Measurements from ENCODE around the gene NOX3.

NOX3 gene

GRCh38 chr6:155442562-155442961 is 13.1 kb downstream of the NOX3 start:
- TF ChIP-seq, protein P1, sequence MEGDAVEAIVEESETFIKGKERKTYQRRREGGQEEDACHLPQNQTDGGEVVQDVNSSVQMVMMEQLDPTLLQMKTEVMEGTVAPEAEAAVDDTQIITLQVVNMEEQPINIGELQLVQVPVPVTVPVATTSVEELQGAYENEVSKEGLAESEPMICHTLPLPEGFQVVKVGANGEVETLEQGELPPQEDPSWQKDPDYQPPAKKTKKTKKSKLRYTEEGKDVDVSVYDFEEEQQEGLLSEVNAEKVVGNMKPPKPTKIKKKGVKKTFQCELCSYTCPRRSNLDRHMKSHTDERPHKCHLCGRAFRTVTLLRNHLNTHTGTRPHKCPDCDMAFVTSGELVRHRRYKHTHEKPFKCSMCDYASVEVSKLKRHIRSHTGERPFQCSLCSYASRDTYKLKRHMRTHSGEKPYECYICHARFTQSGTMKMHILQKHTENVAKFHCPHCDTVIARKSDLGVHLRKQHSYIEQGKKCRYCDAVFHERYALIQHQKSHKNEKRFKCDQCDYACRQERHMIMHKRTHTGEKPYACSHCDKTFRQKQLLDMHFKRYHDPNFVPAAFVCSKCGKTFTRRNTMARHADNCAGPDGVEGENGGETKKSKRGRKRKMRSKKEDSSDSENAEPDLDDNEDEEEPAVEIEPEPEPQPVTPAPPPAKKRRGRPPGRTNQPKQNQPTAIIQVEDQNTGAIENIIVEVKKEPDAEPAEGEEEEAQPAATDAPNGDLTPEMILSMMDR (IDR thresholded peaks at IDR 0.05; ENCODE audit: insufficient read depth, low read length): no peak
- TF ChIP-seq SPI1 (IDR thresholded peaks at IDR 0.05; ENCODE audit: borderline replicate concordance, low read depth) (no peak), POLR2AphosphoS5 (IDR thresholded peaks at IDR 0.05; ENCODE audit: low read depth) (no peak), GABPA (IDR thresholded peaks at IDR 0.05; ENCODE audit: low read depth) (no peak)
- TF ChIP-seq, protein P2, sequence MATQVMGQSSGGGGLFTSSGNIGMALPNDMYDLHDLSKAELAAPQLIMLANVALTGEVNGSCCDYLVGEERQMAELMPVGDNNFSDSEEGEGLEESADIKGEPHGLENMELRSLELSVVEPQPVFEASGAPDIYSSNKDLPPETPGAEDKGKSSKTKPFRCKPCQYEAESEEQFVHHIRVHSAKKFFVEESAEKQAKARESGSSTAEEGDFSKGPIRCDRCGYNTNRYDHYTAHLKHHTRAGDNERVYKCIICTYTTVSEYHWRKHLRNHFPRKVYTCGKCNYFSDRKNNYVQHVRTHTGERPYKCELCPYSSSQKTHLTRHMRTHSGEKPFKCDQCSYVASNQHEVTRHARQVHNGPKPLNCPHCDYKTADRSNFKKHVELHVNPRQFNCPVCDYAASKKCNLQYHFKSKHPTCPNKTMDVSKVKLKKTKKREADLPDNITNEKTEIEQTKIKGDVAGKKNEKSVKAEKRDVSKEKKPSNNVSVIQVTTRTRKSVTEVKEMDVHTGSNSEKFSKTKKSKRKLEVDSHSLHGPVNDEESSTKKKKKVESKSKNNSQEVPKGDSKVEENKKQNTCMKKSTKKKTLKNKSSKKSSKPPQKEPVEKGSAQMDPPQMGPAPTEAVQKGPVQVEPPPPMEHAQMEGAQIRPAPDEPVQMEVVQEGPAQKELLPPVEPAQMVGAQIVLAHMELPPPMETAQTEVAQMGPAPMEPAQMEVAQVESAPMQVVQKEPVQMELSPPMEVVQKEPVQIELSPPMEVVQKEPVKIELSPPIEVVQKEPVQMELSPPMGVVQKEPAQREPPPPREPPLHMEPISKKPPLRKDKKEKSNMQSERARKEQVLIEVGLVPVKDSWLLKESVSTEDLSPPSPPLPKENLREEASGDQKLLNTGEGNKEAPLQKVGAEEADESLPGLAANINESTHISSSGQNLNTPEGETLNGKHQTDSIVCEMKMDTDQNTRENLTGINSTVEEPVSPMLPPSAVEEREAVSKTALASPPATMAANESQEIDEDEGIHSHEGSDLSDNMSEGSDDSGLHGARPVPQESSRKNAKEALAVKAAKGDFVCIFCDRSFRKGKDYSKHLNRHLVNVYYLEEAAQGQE (IDR thresholded peaks at IDR 0.05; ENCODE audit: insufficient replicate concordance, low read depth): no peak
- H3K27ac ChIP-seq (replicated peaks): no peak overlapping the region
- no peak for DNase-seq (ENCODE audit: low read depth in 1 of 2, low spot score in 1 of 2)
- no peaks in the 10 kb centered on the region for H3K27me3 ChIP-seq (ENCODE audit: insufficient read depth, poor library complexity, severe bottlenecking)
- H3K4me3 ChIP-seq (replicated peaks; ENCODE audit: insufficient read depth, low read length): no peak overlapping the region

- Histone ChIP-seq H3K4me3 (replicated peaks; ENCODE audit: insufficient read depth, low read length) (no peak overlapping the region), H3K27me3 (ENCODE audit: insufficient read depth, poor library complexity, severe bottlenecking) (no peaks in the 10 kb centered on the region), H3K27ac (replicated peaks) (no peak overlapping the region)
- no peak for DNase-seq (ENCODE audit: low read depth in 1 of 2, low spot score in 1 of 2)
- TF ChIP-seq, protein P1 (IDR thresholded peaks at IDR 0.05; ENCODE audit: insufficient read depth, low read length): no peak
- no peak for TF ChIP-seq GABPA (IDR thresholded peaks at IDR 0.05; ENCODE audit: low read depth)
- TF ChIP-seq, protein P2 (IDR thresholded peaks at IDR 0.05; ENCODE audit: insufficient replicate concordance, low read depth): no peak
- no peak for TF ChIP-seq SPI1 (IDR thresholded peaks at IDR 0.05; ENCODE audit: borderline replicate concordance, low read depth)
- TF ChIP-seq POLR2AphosphoS5 (IDR thresholded peaks at IDR 0.05; ENCODE audit: low read depth): no peak
Measured at GRCh38 chr6:155441112-155441465, 14.6 kb downstream of the NOX3 start.

DNA sequence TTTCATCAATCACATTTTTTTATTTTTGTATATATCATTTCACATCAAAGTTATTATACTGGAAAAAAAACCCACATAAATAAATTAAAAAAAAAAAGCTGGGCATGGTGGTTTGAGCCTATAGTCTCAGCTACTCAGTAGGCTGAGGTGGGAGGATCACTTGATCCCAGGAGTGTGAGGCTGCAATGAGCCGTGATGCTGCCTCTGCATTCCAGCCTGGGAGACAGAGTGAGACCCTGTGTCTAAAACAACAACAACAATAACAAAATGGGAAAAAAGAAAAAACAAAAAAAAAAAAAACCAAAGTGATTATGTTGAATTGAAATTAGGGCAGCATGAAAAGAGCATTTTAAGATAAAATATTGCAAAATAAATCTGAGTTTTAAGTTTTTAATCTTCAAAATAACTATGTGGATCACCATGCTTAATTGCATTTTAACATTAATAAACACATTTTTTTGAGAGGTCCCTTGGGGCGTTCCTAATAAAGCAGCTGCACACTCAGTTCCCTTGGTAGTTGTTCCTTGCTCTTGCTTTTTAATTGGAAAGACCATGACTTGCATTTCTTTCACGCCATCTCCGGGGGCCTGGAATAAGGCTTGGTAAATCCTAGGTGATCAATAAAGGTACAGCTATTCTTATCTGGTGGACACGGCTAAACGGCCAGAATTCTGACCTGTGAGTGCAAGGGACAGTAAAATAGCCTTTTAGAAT is 15.1 kb downstream of the NOX3 start:
- no peak for DNase-seq (ENCODE audit: low read depth in 1 of 2, low spot score in 1 of 2)
- no peak overlapping the region for H3K27ac ChIP-seq (replicated peaks)

More for the DNA sequence above, 15.1 kb downstream of the NOX3 start:
- no peak for TF ChIP-seq GABPA (IDR thresholded peaks at IDR 0.05; ENCODE audit: low read depth)
- no peak for TF ChIP-seq SPI1 (IDR thresholded peaks at IDR 0.05; ENCODE audit: borderline replicate concordance, low read depth)
- TF ChIP-seq POLR2AphosphoS5 (IDR thresholded peaks at IDR 0.05; ENCODE audit: low read depth): no peak
- TF ChIP-seq, protein P1 (IDR thresholded peaks at IDR 0.05; ENCODE audit: insufficient read depth, low read length): no peak
- TF ChIP-seq, protein P2 (IDR thresholded peaks at IDR 0.05; ENCODE audit: insufficient replicate concordance, low read depth): no peak
- no peaks in the 10 kb centered on the region for H3K27me3 ChIP-seq (ENCODE audit: insufficient read depth, poor library complexity, severe bottlenecking)
- H3K4me3 ChIP-seq (replicated peaks; ENCODE audit: insufficient read depth, low read length): no peak overlapping the region
